CD4-positive, alpha-beta T cell treated with Interleukin-1 beta for 1 hour (primary cell): Measurements from ENCODE around the gene CABLES2.

ENCODE experiments used
- DNase-seq, 2 donors: peaks; one replicate each; pipeline ENCODE4 v3.0.0-alpha.2; 2020 to 2022

CABLES2 gene

GRCh38 chr20:62368976-62369814, 37.9 kb downstream of the CABLES2 start:
- no peak for DNase-seq

- no peak for DNase-seq
These were observed 38.6 kb downstream of the CABLES2 start for GRCh38 chr20:62368392-62368975.

- no peak for DNase-seq
These were observed 39.3 kb downstream of the CABLES2 start for GRCh38 chr20:62367633-62368391.

- DNase-seq, result no peak
These were observed 39.9 kb downstream of the CABLES2 start, which contains the start of gene LAMA5 for GRCh38 chr20:62367136-62367632. TSS of gene LAMA5 (minus strand) at chr20:62367312. CDS start at chr20:62367245, 67 bp downstream.

- no peak for DNase-seq
These were observed 40.5 kb downstream of the CABLES2 start for GRCh38 chr20:62366370-62367135.

- DNase-seq, result no peak
These were observed 41.2 kb downstream of the CABLES2 start for GRCh38 chr20:62365814-62366369.

- DNase-seq, result no peak
These were observed 42.0 kb downstream of the CABLES2 start for GRCh38 chr20:62364911-62365736.

GRCh38 chr20:62363920-62364851, 42.9 kb downstream of the CABLES2 start:
- DNase-seq, result no peak

GRCh38 chr20:62362991-62363919, 43.8 kb downstream of the CABLES2 start:
- DNase-seq, result no peak

- DNase-seq, result no peak
These were observed 44.5 kb downstream of the CABLES2 start for GRCh38 chr20:62362590-62362940.

GRCh38 chr20:62361799-62362589, 45.1 kb downstream of the CABLES2 start:
- no peak for DNase-seq

- DNase-seq, result no peak
These were observed 46.0 kb downstream of the CABLES2 start for GRCh38 chr20:62360854-62361798.

- DNase-seq, result no peak
These were observed 47.5 kb downstream of the CABLES2 start for GRCh38 chr20:62359491-62360121.

- no peak for DNase-seq
These were observed 48.0 kb downstream of the CABLES2 start for GRCh38 chr20:62359043-62359490.

- DNase-seq, result no peak
These were observed 48.7 kb downstream of the CABLES2 start for GRCh38 chr20:62358171-62359042.
